ENCODE data around the gene GABRB3.

GABRB3 gene

GRCh38 chr15:26660241-26660640 is 112.6 kb downstream of the GABRB3 start:
- no peak for DNase-seq (ENCODE audit: low spot score)
- in situ Hi-C loops (cut with MboI; ENCODE audit: low pct_unique_long_range_greater_than_20kb, low sequenced_read_pairs, unreplicated experiment): no loop called here
- TF ChIP-seq CTCF (IDR thresholded peaks at IDR 0.05; ENCODE audit: extremely low read depth, insufficient read depth, missing control alignments): no peak

GRCh38 chr15:26658290-26658689 is 114.6 kb downstream of the GABRB3 start:
- in situ Hi-C loops (cut with MboI; ENCODE audit: low pct_unique_long_range_greater_than_20kb, low sequenced_read_pairs, unreplicated experiment): no loop called here
- TF ChIP-seq CTCF (IDR thresholded peaks at IDR 0.05; ENCODE audit: extremely low read depth, insufficient read depth, missing control alignments): no peak
- no peak for DNase-seq (ENCODE audit: low spot score)

DNA sequence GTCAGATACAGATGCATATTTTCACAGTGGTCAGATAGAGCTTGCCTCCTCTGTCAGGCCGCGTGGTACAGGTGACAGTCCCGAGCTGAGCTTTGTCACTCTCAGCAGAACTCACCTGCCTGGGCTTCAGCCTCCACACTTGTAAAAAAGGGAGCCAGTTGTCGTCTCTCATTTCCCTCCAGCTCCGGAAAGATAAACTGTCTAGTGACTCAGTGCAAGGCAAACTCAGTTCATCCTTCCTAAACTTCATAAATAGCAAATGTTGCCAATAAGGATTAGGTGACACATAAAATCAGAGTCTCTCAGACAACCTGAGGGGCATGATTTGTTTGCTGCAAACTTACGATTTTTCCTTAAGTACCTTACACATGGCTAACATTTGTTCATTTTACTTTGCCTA is 116.8 kb downstream of the GABRB3 start:
- no peak for TF ChIP-seq CTCF (IDR thresholded peaks at IDR 0.05; ENCODE audit: extremely low read depth, insufficient read depth, missing control alignments)
- in situ Hi-C loops (cut with MboI; ENCODE audit: low pct_unique_long_range_greater_than_20kb, low sequenced_read_pairs, unreplicated experiment): no loop called here
- DNase-seq (ENCODE audit: low spot score): no peak

GRCh38 chr15:26651909-26652308 is 121.0 kb downstream of the GABRB3 start:
- DNase-seq (ENCODE audit: low spot score): no peak
- in situ Hi-C loops (cut with MboI; ENCODE audit: low pct_unique_long_range_greater_than_20kb, low sequenced_read_pairs, unreplicated experiment): no loop called here
- no peak for TF ChIP-seq CTCF (IDR thresholded peaks at IDR 0.05; ENCODE audit: extremely low read depth, insufficient read depth, missing control alignments)

GRCh38 chr15:26648676-26649075 is 124.2 kb downstream of the GABRB3 start:
- in situ Hi-C loops (cut with MboI; ENCODE audit: low pct_unique_long_range_greater_than_20kb, low sequenced_read_pairs, unreplicated experiment): no loop called here
- no peak for TF ChIP-seq CTCF (IDR thresholded peaks at IDR 0.05; ENCODE audit: extremely low read depth, insufficient read depth, missing control alignments)
- no peak for DNase-seq (ENCODE audit: low spot score)

DNA sequence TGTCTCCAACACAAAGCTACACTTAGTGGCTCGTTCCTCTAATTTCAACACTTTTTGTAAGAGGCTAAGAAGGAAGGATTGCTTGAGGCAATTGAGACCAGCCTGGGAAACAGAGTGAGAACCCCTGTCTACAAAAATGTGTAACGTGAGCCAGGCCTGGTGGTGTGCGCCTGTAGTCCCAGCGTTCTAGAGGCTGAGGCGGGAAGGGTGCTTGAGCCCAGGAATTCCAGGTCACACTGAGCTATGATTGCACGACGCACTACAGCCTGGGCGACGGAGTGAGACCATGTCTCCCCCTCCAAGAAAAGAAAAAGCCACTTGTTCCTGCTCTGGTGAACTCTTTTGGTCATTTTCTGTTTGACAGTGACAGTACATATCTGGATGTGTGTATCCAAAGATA is 127.9 kb downstream of the GABRB3 start:
- no peak for TF ChIP-seq CTCF (IDR thresholded peaks at IDR 0.05; ENCODE audit: extremely low read depth, insufficient read depth, missing control alignments)
- in situ Hi-C loops (cut with MboI; ENCODE audit: low pct_unique_long_range_greater_than_20kb, low sequenced_read_pairs, unreplicated experiment): no loop called here
- DNase-seq (ENCODE audit: low spot score): no peak

DNA sequence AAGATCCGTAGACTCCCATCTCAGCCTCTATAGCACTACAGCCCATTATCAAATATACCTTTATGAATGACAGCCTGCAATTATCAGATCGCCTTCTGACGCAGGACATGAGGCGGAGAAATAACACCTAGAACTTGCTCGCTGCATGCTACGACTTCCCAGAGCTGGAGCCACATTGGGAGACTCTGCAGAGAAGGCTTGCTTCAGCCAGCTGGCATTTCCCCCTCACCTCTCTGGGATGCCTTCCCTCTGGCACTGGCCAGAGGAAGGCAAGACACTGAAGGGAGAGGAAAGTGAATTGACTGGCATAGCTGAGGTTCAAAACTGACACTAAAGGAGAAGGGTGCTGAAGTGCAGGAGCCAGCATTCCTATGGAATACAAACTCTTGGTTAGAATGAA is 131.7 kb downstream of the GABRB3 start:
- no peak for TF ChIP-seq CTCF (IDR thresholded peaks at IDR 0.05; ENCODE audit: extremely low read depth, insufficient read depth, missing control alignments)
- in situ Hi-C loops (cut with MboI; ENCODE audit: low pct_unique_long_range_greater_than_20kb, low sequenced_read_pairs, unreplicated experiment): no loop called here
- DNase-seq (ENCODE audit: low spot score): no peak
